HepG2 (cell line): Measurements from ENCODE around the gene NPB. TPM values are rescaled to one million over a fixed set of nuclear protein-coding genes. Genes with fewer than 3 reads are reported as not detected.

ENCODE experiments used
- AGO1 ChIP-seq: fragments of 200-400 bp; formaldehyde crosslinking; IDR thresholded peaks from 2 replicates; pipeline ENCODE4 v1.6.1; 2017; ENCODE audit warnings: mild to moderate bottlenecking, low read depth, low read length, moderate library complexity; ENCODE audit not compliant: poor library complexity, severe bottlenecking
- BHLHE40 ChIP-seq: IDR thresholded peaks from 2 replicates; pipeline ENCODE4 v1.6.1; 2011; ENCODE audit warnings: low read length, improper control_type of control experiment
- CBX1 ChIP-seq: IDR thresholded peaks from one replicate; pipeline ENCODE4 v1.6.1; 2016; ENCODE audit warnings: antibody characterized with exemption, low read depth
- FLYWCH1 ChIP-seq: sonication (generic); formaldehyde crosslinking; IDR thresholded peaks from 2 replicates; pipeline ENCODE4 v1.8.1; 2023; ENCODE audit warnings: mild to moderate bottlenecking, missing genetic modification reagents
- HHEX ChIP-seq: IDR thresholded peaks from 2 replicates; pipeline ENCODE4 v1.6.1; 2016; ENCODE audit warnings: control low read depth
- PHF20 ChIP-seq: sonication (generic); formaldehyde crosslinking; IDR thresholded peaks from 2 replicates; pipeline ENCODE4 v1.5.0; 2020; ENCODE audit warnings: mild to moderate bottlenecking, missing genetic modification reagents
- RBM22 ChIP-seq: fragments of 200-400 bp; formaldehyde crosslinking; optimal IDR thresholded peaks from 2 replicates; pipeline ENCODE3; 2017; ENCODE audit warnings: mild to moderate bottlenecking, low read length, moderate library complexity
- RFX5 ChIP-seq: IDR thresholded peaks from 2 replicates; pipeline ENCODE4 v1.6.1; 2011; ENCODE audit warnings: low read depth, low read length, improper control_type of control experiment
- SALL2 ChIP-seq: sonication (generic); formaldehyde crosslinking; IDR thresholded peaks from 2 replicates; pipeline ENCODE4 v1.8.1; 2023; ENCODE audit warnings: mild to moderate bottlenecking, missing genetic modification reagents, inconsistent platforms
- SP140L ChIP-seq: sonication (generic); formaldehyde crosslinking; IDR thresholded peaks from 2 replicates; pipeline ENCODE4 v1.4.0; 2020; ENCODE audit warnings: missing genetic modification reagents, borderline replicate concordance
- ZC3H13 ChIP-seq: sonication (generic); formaldehyde crosslinking; IDR thresholded peaks from 2 replicates; pipeline ENCODE4 v1.8.1; 2023; ENCODE audit warnings: mild to moderate bottlenecking, missing genetic modification reagents, moderate library complexity
- ZMAT3 ChIP-seq: sonication (generic); formaldehyde crosslinking; conservative IDR thresholded peaks from 2 replicates; pipeline ENCODE4 v1.7.0; 2021; ENCODE audit warnings: missing genetic modification reagents
- ZNF317 ChIP-seq: sonication (generic); formaldehyde crosslinking; IDR thresholded peaks from 2 replicates; pipeline ENCODE4 v1.5.0; 2020; ENCODE audit warnings: mild to moderate bottlenecking, missing genetic modification reagents
- ZNF577 ChIP-seq: sonication (generic); formaldehyde crosslinking; IDR thresholded peaks from 2 replicates; pipeline ENCODE4 v1.4.0; 2020; ENCODE audit warnings: mild to moderate bottlenecking, low read depth, missing genetic modification reagents, borderline replicate concordance
- ZNF616 ChIP-seq: sonication (generic); formaldehyde crosslinking; IDR thresholded peaks from 2 replicates; pipeline ENCODE4 v1.5.0; 2020; ENCODE audit warnings: low read depth, mild to moderate bottlenecking, missing genetic modification reagents
- ZNF746 ChIP-seq: sonication (generic); formaldehyde crosslinking; IDR thresholded peaks from 2 replicates; pipeline ENCODE4 v1.8.0; 2022; ENCODE audit warnings: mild to moderate bottlenecking, missing genetic modification reagents
- polyA plus RNA-seq, 8 experiments: library from polyadenylated mRNA; depleted of rRNA in 3 of 8; stranded (reverse) in 7 of 8; unstranded in 1 of 8; fragments of >200 nt; fragmentation: Illumina TruSeq in 4 of 8; extraction: Trizol in 4 of 8; gene quantifications; 2 replicates each; pipeline versions ENCODE4 v1.2.1 to v1.2.3, GENCODE V29; 2011 to 2016; ENCODE audit warnings: low read depth in 4 of 8, missing spikeins in 1 of 8, mixed read lengths in 1 of 8; ENCODE audit not compliant: insufficient read depth in 1 of 8
- total RNA-seq, 5 experiments: library from RNA; depleted of rRNA; stranded (reverse); fragments of >200 nt; fragmentation: Illumina TruSeq; extraction: Trizol; gene quantifications; 2 replicates each; pipeline ENCODE4 v1.2.3, GENCODE V29; 2016; ENCODE audit warnings: low read depth in 1 of 5
- TF ChIP-seq, protein P1 (sequence below): sonication (generic); formaldehyde crosslinking; IDR thresholded peaks from 2 replicates; pipeline ENCODE4 v1.8.0; 2022; ENCODE audit warnings: low read depth, missing genetic modification reagents
- TF ChIP-seq, protein P2 (sequence below): sonication (generic); formaldehyde crosslinking; IDR thresholded peaks from 2 replicates; pipeline ENCODE4 v1.5.1; 2020; ENCODE audit warnings: mild to moderate bottlenecking, missing genetic modification reagents, borderline replicate concordance
- TF ChIP-seq, protein P3 (sequence below): IDR thresholded peaks from 2 replicates; pipeline ENCODE4 v1.6.1; 2016; ENCODE audit warnings: missing compliant biosample characterization, missing genetic modification reagents, borderline replicate concordance
- TF ChIP-seq, protein P4 (sequence below): fragments of 450-650 bp; IDR thresholded peaks from 2 replicates; pipeline ENCODE4 v1.6.1; 2016
- TF ChIP-seq, protein P5 (sequence below): sonication (generic); formaldehyde crosslinking; IDR thresholded peaks from 2 replicates; pipeline ENCODE4 v1.4.0; 2020; ENCODE audit warnings: missing genetic modification reagents

The NPB gene
- total and polyA plus RNA-seq, 2 of the 13 experiments (the other 11 are each of a cell fraction or from before 2014, with no cell fraction given) = 0.11 to 0.93 TPM

DNA sequence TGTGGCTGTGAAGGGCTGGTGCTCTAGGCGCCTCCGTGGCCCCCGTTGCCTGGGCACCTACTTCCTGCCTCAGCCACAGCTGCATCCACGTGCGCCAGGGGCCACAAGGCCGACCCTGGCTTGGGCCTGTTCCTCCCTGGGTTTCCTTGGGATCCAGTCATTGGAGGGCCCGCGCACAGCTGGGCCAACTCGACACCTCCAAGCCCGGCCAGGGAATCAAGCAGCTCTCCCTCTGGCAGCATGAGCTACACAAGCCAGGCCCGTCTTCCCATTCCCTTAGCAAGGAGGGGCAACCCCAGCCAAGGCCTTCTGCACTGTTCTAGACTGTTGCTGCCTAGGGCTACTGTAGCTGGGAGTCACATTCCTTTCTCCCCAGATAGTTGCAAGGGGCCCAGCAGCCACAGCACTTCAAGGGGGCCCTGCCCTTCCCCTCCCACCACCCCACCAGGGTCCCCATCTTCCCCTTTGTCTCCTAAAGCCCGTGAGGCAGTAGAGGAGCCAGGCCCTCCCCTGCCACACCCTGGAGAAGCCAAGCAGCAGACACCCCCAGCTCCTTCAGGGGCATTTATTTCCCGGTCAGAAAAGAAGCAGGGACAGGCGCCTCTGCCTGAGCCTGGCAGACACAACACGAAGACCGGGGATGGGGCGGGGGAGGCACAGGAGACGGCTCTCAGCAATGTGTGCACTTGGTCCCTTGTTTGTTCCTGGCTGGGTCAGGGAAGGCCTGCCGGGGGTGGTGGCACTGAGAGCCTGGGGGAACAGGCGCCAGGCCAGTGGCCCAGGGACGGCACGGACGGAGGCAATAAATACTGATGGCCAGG, 34.7 kb upstream of the NPB start (continued):
- TF ChIP-seq ZNF317 (CRISPR knock-in tag) (0 out of 2 replicates have a peak, but pooled peaks have one; percentile 6), BHLHE40 (no peak), PHF20 (CRISPR knock-in tag) (no peak), FLYWCH1 (no peak), CBX1 (no peak), SALL2 (CRISPR knock-in tag) (no peak; the same call in 1 of the 2 replicates), ZNF616 (no peak), ZNF577 (CRISPR knock-in tag) (no peak), HHEX (CRISPR knock-in tag) (no peak), RFX5 (no peak), ZC3H13 (CRISPR knock-in tag) (peak; percentile 71), ZMAT3 (peak; percentile 29), ZNF746 (no peak; the same call in 1 of the 2 replicates), RBM22 (no peak), AGO1 (peak; percentile 99), SP140L (CRISPR knock-in tag) (no peak)
- TF ChIP-seq, protein P1, sequence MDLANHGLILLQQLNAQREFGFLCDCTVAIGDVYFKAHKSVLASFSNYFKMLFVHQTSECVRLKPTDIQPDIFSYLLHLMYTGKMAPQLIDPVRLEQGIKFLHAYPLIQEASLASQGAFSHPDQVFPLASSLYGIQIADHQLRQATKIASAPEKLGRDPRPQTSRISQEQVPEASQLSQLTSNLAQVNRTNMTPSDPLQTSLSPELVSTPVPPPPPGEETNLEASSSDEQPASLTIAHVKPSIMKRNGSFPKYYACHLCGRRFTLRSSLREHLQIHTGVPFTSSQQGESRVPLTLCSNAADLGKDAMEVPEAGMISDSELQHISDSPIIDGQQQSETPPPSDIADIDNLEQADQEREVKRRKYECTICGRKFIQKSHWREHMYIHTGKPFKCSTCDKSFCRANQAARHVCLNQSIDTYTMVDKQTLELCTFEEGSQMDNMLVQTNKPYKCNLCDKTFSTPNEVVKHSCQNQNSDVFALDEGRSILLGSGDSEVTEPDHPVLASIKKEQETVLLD = no peak
- TF ChIP-seq, protein P2, sequence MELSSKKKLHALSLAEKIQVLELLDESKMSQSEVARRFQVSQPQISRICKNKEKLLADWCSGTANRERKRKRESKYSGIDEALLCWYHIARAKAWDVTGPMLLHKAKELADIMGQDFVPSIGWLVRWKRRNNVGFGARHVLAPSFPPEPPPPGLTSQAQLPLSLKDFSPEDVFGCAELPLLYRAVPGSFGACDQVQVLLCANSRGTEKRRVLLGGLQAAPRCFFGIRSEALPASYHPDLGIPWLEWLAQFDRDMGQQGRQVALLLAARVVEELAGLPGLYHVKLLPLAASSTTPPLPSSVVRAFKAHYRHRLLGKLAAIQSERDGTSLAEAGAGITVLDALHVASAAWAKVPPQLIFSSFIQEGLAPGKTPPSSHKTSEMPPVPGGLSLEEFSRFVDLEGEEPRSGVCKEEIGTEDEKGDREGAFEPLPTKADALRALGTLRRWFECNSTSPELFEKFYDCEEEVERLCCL (CRISPR knock-in tag) = no peak
- TF ChIP-seq, protein P3, sequence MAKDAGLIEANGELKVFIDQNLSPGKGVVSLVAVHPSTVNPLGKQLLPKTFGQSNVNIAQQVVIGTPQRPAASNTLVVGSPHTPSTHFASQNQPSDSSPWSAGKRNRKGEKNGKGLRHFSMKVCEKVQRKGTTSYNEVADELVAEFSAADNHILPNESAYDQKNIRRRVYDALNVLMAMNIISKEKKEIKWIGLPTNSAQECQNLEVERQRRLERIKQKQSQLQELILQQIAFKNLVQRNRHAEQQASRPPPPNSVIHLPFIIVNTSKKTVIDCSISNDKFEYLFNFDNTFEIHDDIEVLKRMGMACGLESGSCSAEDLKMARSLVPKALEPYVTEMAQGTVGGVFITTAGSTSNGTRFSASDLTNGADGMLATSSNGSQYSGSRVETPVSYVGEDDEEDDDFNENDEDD (CRISPR knock-in tag) = 0 out of 2 replicates have a peak, but pooled peaks have one; percentile 10
- TF ChIP-seq, protein P4, sequence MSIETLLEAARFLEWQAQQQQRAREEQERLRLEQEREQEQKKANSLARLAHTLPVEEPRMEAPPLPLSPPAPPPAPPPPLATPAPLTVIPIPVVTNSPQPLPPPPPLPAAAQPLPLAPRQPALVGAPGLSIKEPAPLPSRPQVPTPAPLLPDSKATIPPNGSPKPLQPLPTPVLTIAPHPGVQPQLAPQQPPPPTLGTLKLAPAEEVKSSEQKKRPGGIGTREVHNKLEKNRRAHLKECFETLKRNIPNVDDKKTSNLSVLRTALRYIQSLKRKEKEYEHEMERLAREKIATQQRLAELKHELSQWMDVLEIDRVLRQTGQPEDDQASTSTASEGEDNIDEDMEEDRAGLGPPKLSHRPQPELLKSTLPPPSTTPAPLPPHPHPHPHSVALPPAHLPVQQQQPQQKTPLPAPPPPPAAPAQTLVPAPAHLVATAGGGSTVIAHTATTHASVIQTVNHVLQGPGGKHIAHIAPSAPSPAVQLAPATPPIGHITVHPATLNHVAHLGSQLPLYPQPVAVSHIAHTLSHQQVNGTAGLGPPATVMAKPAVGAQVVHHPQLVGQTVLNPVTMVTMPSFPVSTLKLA = no peak
- TF ChIP-seq, protein P5, sequence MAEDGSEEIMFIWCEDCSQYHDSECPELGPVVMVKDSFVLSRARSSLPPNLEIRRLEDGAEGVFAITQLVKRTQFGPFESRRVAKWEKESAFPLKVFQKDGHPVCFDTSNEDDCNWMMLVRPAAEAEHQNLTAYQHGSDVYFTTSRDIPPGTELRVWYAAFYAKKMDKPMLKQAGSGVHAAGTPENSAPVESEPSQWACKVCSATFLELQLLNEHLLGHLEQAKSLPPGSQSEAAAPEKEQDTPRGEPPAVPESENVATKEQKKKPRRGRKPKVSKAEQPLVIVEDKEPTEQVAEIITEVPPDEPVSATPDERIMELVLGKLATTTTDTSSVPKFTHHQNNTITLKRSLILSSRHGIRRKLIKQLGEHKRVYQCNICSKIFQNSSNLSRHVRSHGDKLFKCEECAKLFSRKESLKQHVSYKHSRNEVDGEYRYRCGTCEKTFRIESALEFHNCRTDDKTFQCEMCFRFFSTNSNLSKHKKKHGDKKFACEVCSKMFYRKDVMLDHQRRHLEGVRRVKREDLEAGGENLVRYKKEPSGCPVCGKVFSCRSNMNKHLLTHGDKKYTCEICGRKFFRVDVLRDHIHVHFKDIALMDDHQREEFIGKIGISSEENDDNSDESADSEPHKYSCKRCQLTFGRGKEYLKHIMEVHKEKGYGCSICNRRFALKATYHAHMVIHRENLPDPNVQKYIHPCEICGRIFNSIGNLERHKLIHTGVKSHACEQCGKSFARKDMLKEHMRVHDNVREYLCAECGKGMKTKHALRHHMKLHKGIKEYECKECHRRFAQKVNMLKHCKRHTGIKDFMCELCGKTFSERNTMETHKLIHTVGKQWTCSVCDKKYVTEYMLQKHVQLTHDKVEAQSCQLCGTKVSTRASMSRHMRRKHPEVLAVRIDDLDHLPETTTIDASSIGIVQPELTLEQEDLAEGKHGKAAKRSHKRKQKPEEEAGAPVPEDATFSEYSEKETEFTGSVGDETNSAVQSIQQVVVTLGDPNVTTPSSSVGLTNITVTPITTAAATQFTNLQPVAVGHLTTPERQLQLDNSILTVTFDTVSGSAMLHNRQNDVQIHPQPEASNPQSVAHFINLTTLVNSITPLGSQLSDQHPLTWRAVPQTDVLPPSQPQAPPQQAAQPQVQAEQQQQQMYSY (CRISPR knock-in tag) = no peak
